ENCODE data around the gene CHIT1. TPM values are rescaled to one million over a fixed set of nuclear protein-coding genes. Genes with fewer than 3 reads are reported as not detected.

The CHIT1 gene
- total RNA-seq, 1 experiment from 2014 or later: not detected

DNA sequence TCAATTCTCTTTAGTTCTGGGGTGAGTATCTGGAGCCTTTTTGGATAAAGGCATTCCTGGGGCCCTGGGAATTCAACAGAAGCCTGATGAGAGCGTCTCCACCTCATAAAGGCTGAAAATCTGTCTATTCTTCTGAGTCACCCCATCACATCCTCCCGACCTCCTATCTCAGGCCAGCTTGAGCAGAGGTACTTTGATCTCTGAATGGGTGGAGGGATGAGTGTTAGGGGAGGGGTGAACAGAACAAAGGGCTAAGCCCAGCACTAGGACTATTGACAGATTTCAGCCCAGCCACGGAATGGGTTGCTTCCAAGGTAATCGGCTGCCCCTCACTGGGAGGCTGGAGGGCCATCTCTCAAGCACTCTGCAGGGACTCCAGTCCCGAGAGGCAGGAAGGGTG is 51.4 kb downstream of the CHIT1 start:
- TF ChIP-seq, protein P1, sequence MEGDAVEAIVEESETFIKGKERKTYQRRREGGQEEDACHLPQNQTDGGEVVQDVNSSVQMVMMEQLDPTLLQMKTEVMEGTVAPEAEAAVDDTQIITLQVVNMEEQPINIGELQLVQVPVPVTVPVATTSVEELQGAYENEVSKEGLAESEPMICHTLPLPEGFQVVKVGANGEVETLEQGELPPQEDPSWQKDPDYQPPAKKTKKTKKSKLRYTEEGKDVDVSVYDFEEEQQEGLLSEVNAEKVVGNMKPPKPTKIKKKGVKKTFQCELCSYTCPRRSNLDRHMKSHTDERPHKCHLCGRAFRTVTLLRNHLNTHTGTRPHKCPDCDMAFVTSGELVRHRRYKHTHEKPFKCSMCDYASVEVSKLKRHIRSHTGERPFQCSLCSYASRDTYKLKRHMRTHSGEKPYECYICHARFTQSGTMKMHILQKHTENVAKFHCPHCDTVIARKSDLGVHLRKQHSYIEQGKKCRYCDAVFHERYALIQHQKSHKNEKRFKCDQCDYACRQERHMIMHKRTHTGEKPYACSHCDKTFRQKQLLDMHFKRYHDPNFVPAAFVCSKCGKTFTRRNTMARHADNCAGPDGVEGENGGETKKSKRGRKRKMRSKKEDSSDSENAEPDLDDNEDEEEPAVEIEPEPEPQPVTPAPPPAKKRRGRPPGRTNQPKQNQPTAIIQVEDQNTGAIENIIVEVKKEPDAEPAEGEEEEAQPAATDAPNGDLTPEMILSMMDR (IDR thresholded peaks at IDR 0.05; ENCODE audit: unreplicated experiment): no peak
- no TSS peak for BruUV-seq (replicated peaks)
- no peaks in the 10 kb centered on the region for H3K4me1 Mint-ChIP-seq (ENCODE audit: low read depth, unreplicated experiment)
- H3K27me3 Mint-ChIP-seq (ENCODE audit: unreplicated experiment): peaks cover 95% of the 10 kb centered on the region
- H3K36me3 Mint-ChIP-seq (ENCODE audit: insufficient read depth, unreplicated experiment): no peaks in the 10 kb centered on the region
- intact Hi-C loops (cut with micrococcal nuclease; ENCODE audit: unreplicated experiment): no loop called here
- H3K27ac Mint-ChIP-seq (ENCODE audit: unreplicated experiment): no peak overlapping the region
- CTCF ChIA-PET: no interaction called here
- DNase-seq: no peak
- no peaks in the 10 kb centered on the region for H3K9me3 Mint-ChIP-seq (ENCODE audit: low read depth, unreplicated experiment)
- H3K4me3 Mint-ChIP-seq (ENCODE audit: low read depth, unreplicated experiment): no peak overlapping the region

DNA sequence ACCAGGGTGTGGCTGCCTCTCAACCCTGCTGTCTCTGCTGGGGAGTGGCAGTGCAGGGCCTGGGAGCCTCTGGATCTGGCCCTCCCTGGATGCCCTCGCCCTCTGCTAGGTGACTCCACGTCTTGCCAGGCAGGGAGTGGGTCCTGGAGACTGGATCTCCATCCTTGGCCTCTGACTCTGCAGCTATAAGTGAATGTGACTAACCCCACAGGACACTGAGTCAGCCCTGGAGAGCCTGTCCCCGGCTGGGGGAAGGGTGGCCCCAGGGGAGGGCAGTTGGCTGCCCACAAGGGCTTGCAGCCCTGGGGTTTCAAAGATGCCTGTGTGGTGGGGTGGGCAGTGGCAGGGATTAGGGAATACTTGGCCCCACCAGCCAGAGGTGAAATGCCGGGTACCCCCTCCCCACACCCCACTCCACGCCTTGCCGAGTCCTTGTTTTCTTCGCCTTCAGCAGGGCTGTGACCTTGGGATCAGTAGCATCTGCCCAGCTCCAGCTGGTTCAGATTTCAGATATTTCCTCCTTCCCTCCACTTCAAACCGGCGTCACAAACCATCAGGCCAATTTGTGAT is 51.9 kb downstream of the CHIT1 start:
- intact Hi-C loops (cut with micrococcal nuclease; ENCODE audit: unreplicated experiment): no loop called here
- CTCF ChIA-PET: no interaction called here
- BruUV-seq (replicated peaks): no TSS peak
- TF ChIP-seq, protein P1 (IDR thresholded peaks at IDR 0.05; ENCODE audit: unreplicated experiment): no peak
- no peak overlapping the region for H3K27ac Mint-ChIP-seq (ENCODE audit: unreplicated experiment)
- peaks cover 90% of the 10 kb centered on the region for H3K27me3 Mint-ChIP-seq (ENCODE audit: unreplicated experiment)
- no peak for DNase-seq
- no peaks in the 10 kb centered on the region for H3K36me3 Mint-ChIP-seq (ENCODE audit: insufficient read depth, unreplicated experiment)
- H3K9me3 Mint-ChIP-seq (ENCODE audit: low read depth, unreplicated experiment): no peaks in the 10 kb centered on the region
- H3K4me1 Mint-ChIP-seq (ENCODE audit: low read depth, unreplicated experiment): no peaks in the 10 kb centered on the region
- H3K4me3 Mint-ChIP-seq (ENCODE audit: low read depth, unreplicated experiment): no peak overlapping the region

DNA sequence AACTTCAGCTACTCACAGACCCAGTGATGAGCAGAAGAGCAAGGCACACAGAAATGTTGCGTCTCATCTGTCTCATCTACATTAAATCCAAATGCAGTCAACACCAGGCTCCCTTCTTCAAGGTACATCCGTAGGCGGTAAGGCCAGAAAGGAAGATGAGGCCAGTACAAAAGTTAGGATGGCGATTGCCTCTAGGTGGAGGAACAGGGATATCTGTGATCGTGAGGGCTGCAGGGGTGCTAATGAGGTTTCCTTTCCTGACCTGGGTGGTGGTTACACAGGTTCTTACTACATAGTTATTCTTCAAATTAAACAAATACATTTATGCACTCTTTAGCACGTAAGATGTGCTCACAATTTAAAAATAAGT is 52.5 kb downstream of the CHIT1 start:
- Mint-ChIP-seq H3K4me1 (ENCODE audit: low read depth, unreplicated experiment) (no peaks in the 10 kb centered on the region), H3K4me3 (ENCODE audit: low read depth, unreplicated experiment) (no peak overlapping the region), H3K27me3 (ENCODE audit: unreplicated experiment) (peaks cover 85% of the 10 kb centered on the region), H3K36me3 (ENCODE audit: insufficient read depth, unreplicated experiment) (no peaks in the 10 kb centered on the region), H3K9me3 (ENCODE audit: low read depth, unreplicated experiment) (no peaks in the 10 kb centered on the region), H3K27ac (ENCODE audit: unreplicated experiment) (no peak overlapping the region)
- no TSS peak for BruUV-seq (replicated peaks)
- CTCF ChIA-PET: interaction anchor here (0.7 kb wide), 1 partner anchor 28 kb away, joined by 3 read pairs; no protein-coding TSS in a partner anchor
- intact Hi-C loops (cut with micrococcal nuclease; ENCODE audit: unreplicated experiment): no loop called here
- TF ChIP-seq, protein P1 (IDR thresholded peaks at IDR 0.05; ENCODE audit: unreplicated experiment): no peak
- DNase-seq: no peak

DNA sequence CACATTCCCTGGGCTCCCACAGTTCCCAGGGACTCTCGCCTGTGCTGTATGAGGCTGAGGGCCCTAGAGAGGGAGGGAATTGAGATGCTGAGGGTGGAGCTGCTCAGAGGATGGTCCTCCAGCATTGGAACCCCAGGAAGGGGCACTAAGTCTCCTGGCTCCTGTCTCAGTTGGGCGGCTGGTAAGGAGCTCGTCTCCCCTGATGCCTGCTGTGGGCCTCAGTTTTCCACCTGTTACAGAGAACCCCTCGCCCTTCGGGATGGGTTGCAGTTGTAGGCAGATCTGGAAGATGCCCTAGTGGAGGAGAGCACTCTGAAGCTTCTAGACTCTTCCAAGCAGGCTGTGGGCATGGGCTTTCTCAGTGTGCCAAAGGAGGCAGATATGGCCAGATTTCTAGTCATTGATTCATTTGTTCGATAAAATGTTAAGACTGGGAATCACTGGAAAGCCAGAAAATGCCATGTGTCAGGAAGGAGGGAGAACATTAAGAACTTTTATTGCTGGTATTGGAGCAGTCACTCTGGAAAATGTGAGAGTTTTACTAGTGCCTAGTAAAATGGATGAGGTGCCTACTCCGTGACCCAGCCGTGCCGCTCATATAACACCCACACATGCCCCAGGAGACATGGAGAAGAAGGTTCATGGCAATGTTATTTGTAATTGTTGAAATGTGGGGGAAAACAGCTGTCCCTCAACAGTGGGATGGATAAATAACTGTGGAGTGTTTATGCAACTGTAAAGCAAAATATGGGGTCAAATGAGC is 53.0 kb downstream of the CHIT1 start:
- CTCF ChIA-PET: interaction anchor here (0.7 to 1.1 kb wide), 2 partner anchors 28 to 59 kb away, joined by 3 to 4 read pairs; no protein-coding TSS in a partner anchor
- no peak overlapping the region for H3K27ac Mint-ChIP-seq (ENCODE audit: unreplicated experiment)
- H3K27me3 Mint-ChIP-seq (ENCODE audit: unreplicated experiment): peaks cover 83% of the 10 kb centered on the region

More for the DNA sequence above, 53.0 kb downstream of the CHIT1 start:
- no peak for DNase-seq
- H3K4me1 Mint-ChIP-seq (ENCODE audit: low read depth, unreplicated experiment): no peaks in the 10 kb centered on the region
- TF ChIP-seq, protein P1 (IDR thresholded peaks at IDR 0.05; ENCODE audit: unreplicated experiment): no peak
- BruUV-seq (replicated peaks): no TSS peak
- intact Hi-C loops (cut with micrococcal nuclease; ENCODE audit: unreplicated experiment): no loop called here
- H3K36me3 Mint-ChIP-seq (ENCODE audit: insufficient read depth, unreplicated experiment): no peaks in the 10 kb centered on the region
- no peak overlapping the region for H3K4me3 Mint-ChIP-seq (ENCODE audit: low read depth, unreplicated experiment)
- H3K9me3 Mint-ChIP-seq (ENCODE audit: low read depth, unreplicated experiment): no peaks in the 10 kb centered on the region
